ENCODE data around the gene KLHL33.

DNA sequence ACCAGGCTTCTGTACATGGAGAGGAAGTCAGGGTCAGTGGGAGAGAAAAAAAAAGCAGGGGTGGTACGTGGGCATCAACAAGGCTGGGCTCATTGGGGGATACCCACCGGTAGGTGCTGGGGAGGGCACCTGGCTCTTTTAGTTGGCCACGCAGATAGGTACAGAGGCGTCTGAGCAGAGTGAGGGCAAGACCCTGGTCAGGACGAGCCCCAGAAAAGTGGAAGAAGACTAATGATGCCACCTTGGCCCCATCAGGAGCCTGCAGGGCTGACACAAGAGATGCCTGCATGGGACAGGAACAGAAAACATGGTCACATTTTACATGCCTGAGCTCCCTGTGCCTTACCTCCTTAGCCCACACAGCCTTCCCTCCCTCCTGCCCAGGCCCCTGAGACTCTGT, 52.3 kb downstream of the KLHL33 start:
- TF ChIP-seq ZNF175 (tag by site-specific recombination; IDR thresholded peaks at IDR 0.05) (no peak), ZFP37 (tag by site-specific recombination; IDR thresholded peaks at IDR 0.05) (no peak), BCL11B (tag by site-specific recombination; IDR thresholded peaks at IDR 0.05; ENCODE audit: low read depth) (no peak), MZF1 (tag by site-specific recombination; IDR thresholded peaks at IDR 0.05; ENCODE audit: borderline replicate concordance) (no peak), ZNF366 (tag by site-specific recombination; conservative IDR thresholded peaks at IDR 0.05) (no peak)
- TF ChIP-seq, protein P1, sequence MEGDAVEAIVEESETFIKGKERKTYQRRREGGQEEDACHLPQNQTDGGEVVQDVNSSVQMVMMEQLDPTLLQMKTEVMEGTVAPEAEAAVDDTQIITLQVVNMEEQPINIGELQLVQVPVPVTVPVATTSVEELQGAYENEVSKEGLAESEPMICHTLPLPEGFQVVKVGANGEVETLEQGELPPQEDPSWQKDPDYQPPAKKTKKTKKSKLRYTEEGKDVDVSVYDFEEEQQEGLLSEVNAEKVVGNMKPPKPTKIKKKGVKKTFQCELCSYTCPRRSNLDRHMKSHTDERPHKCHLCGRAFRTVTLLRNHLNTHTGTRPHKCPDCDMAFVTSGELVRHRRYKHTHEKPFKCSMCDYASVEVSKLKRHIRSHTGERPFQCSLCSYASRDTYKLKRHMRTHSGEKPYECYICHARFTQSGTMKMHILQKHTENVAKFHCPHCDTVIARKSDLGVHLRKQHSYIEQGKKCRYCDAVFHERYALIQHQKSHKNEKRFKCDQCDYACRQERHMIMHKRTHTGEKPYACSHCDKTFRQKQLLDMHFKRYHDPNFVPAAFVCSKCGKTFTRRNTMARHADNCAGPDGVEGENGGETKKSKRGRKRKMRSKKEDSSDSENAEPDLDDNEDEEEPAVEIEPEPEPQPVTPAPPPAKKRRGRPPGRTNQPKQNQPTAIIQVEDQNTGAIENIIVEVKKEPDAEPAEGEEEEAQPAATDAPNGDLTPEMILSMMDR (tag by site-specific recombination; IDR thresholded peaks at IDR 0.05), result no peak
- TF ChIP-seq, protein P2, sequence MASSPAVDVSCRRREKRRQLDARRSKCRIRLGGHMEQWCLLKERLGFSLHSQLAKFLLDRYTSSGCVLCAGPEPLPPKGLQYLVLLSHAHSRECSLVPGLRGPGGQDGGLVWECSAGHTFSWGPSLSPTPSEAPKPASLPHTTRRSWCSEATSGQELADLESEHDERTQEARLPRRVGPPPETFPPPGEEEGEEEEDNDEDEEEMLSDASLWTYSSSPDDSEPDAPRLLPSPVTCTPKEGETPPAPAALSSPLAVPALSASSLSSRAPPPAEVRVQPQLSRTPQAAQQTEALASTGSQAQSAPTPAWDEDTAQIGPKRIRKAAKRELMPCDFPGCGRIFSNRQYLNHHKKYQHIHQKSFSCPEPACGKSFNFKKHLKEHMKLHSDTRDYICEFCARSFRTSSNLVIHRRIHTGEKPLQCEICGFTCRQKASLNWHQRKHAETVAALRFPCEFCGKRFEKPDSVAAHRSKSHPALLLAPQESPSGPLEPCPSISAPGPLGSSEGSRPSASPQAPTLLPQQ (tag by site-specific recombination; IDR thresholded peaks at IDR 0.05), result no peak
